GM03348 (cell line): ENCODE measurements around the gene CXXC1.
"Not testable (repeated sequence)": the region's sequence is repeated elsewhere in the genome, so short reads cannot be mapped to it uniquely, and the experiment has no call there.

Source experiments
- DNase-seq: peaks from one replicate; pipeline ENCODE4 v3.0.0; 2012; ENCODE audit warnings: low spot score

The CXXC1 gene

DNA sequence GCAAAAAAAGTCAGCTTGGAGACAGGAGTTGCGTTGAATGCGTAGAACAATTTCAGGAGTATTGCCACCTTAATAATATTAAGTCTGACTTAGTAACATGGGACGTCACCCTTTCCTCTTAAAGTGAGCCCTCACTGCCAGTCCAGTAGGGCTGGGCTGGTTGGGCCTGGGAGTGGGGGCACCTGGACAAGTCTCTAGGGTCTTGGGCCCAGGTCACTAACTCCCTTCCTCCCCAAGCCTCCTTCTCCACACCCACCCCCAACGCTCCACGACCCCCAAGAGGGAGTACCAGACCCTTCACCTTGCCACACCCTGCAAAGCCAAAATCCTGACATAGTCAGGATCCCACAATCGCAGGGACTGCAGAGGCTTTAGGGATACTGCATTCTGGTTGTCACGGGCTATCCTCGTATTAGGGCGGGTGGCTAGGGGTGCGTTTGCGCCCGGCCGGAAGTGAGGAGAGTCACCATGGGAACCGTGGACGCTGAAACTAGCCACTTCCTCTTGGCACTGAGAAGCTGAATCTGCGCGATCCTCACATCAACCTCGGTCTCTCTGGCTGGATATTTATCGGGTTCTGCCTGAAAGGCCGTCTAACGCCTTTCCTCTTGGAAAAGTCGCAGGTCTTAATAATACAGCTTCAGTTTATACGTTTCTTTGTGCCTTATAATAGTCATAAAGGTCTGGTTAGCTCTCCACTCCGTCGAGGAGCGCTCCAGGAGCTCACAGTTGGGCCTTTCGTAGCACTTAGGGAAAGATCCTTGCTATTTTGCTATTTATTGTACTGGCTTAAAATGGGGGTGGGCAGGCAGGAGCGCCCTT lies 10.3 kb upstream of the CXXC1 start:
- peak; percentile 84 for DNase-seq

DNA sequence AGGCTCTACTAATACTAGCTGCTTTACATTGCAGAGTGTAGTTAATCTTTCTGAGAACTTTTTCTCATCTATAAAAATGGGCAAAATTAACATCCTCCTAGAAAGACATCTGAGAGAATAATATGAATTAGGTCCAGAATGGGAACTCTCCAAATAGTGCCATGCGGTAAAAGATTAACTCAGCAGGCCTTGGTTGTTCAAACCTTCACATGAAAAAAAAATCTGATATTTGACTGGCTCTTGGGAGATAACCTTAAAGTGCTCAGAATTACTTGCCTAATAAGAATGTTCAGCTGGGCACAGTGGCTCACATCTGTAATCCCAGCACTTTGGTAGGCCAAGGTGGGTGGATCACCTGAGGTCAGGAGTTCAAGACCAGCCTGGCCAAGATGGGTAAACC lies 5.5 kb upstream of the CXXC1 start:
- no peak for DNase-seq

DNA sequence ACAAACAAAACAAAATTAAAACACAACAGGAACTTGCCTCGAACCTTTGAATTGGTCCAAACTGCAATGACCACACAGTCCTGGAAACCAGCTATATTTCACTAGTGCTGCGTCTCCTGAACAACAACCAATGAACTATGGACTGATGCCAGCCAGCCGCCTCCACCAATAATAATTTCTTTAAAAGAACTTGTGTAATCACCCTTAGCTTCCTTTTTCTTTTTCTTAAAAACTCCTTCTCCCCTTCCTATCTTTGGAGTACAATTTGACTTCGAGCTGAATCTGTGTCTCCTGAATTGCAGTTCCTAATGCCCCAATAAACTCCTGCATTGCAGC lies 1.6 kb upstream of the CXXC1 start:
- no peak for DNase-seq

- DNase-seq: not testable (repeated sequence)
Measured at GRCh38 chr18:50288348-50289107, 1.0 kb upstream of the CXXC1 start.

DNA sequence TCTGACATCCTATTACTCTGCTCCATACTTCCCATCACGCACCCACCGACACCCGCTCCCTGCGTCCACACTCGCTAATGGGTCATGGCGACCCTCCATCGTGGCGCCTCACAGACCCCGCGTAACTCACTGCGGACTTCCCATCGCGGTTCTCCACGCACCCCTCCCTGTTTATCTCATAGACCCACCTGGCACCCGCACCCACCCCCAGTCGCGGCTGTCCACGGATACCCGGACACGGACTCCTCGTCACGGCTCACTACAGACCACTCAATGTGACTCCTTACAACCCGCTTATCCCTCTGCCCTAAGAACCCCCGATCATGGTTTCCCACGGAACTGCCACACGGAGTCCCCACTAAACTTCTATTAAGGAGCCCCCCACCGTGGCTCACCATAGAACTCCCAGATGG lies 458 bp downstream of the CXXC1 start:
- peak; percentile 15 for DNase-seq

GRCh38 chr18:50286391-50287027 lies 983 bp downstream of the CXXC1 start:
- peak; percentile 57 for DNase-seq

GRCh38 chr18:50285631-50286321 lies 1.7 kb downstream of the CXXC1 start:
- no peak for DNase-seq

DNA sequence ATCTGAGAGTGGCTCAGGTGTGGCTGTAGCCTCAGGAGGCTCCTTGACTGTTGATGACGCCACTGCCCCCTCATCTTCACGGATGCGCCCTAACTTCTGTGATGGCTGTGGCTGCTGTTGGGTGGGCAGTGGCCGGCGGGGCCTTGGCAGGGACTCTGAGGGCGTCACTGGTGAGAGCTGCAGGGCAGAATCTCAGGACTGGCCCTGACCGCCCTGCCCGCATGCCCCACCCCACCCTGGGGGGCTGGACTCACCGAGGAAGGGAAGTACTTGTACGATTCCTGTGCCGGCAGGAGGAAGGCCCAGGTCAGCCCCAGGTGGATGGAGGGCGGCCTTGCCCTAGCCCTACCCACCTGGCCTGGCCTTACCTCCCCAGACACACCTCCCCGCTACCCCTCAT lies 2.4 kb downstream of the CXXC1 start:
- no peak for DNase-seq

DNA sequence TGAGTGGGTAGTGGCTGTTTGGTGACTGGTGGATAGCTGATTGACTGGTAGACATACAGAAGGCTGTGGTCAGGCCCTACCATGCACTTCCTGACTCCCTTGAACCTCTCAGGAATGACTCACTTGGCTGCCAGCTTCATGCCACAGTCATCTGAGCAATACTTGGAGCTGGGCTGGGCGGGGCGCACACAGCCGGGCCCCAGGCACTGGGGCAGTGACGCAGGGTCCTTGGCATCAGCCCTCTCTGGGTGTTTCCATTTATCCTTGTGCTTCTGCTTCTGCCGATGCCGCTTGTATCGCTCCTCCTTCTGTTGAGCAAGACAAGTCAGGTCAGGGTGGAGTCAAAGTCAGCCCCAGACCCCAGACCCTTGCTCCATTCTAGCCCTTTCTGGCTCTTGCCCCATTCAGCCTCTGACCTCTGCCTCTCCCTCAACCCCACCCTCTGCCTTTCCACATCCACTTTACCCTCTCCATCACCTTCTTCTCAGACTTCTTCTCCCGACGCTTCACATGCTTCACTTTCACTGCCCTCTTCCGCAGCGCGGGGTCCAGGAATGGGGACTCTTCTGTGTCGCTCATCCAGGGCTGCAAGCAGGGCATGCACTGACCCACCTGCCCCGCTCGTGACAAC lies 3.1 kb downstream of the CXXC1 start:
- DNase-seq: no peak

- no peak for DNase-seq
Measured at GRCh38 chr18:50283469-50284209, 3.9 kb downstream of the CXXC1 start.

DNA sequence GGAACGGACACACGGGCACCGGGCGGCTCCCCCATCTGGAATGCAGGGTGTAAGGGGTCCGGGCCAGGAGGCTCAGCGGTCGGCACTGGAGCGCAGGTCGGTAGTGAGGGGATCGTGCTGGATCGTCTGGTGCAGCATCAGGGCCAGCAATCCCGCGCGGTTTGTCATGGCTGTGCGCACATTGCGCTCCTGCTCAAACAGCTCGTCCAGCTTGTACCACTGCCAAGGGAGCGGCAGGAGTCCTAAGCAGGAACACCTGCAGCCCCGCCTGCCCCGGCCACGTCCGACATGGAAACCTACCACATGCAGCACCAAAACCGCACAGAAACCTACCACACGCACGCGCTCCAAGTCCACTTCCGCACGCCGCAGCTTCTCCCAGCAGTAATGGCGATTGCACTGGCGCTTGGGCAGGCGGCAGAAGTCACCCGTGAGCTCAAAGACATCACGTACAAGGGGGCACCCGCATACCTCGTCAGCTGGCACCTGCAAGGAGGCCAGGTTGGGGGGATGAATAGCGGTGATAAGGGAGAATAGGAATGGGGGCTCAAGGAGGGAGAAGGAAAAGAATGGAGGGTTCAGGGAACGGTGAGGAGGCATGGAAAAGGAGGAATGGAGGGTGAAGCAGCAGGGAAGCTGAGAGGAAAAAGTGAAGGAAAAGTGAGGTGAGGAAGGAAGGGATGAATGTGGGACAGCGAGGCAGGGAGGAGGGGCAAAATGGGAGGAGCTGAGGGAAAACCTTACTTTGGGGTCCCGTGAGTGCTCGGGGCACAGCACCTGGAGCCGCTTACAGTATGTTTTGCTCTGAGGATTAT lies 4.8 kb downstream of the CXXC1 start:
- DNase-seq: no peak

DNA sequence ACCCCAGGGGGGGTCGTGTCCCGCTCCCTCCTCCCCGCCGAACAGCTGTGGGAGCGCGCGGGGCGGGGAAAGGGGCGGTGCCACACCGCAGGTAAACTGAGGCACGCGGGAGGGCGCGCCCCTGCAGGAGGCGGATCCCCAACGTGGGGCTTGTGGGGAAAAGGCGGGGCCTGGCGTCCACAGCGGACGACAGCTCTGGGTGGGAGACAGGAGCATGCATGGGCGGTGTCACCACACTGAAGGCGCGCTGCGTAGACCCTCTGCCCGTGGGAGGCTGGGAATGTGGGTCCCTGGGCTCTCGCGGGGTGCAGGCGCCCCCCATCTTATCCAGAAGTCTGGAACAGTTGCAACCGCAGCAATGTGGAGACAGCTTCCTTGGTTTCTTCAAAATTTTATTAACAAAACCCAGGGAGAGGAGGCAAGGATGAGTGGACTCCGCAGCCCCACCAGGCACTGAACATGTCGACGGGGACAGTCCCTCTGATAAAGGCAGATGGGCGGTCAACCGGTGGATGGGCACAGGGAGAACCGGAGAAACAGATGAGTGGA lies 5.4 kb downstream of the CXXC1 start:
- no peak for DNase-seq

- DNase-seq: peak; percentile 100
Measured at GRCh38 chr18:50281295-50281971, 6.1 kb downstream of the CXXC1 start, which contains the start of gene MBD1. TSS of gene MBD1 (minus strand) at chr18:50281523. CDS start at chr18:50279992, 1,531 bp downstream.

GRCh38 chr18:50280707-50281294 lies 6.7 kb downstream of the CXXC1 start:
- DNase-seq: no peak

DNA sequence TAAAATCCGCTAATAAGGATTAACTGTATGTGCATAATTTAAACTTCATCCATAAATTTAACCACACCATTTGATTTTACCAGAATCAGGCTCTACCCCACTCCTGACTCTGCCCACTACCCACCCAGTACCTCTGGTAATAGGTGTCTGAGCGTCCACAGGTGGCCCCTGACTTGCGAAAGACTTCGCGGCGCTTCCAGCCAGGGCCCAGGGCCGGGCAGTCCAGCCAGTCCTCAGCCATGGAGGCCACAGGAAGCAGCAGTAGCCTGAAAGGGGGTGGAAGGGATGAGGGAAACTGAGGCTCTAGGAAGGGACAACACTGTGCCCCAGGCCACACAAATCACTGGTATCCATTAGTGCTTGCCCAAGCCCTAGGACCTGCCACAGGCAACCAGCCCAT lies 7.7 kb downstream of the CXXC1 start:
- DNase-seq: no peak

- DNase-seq: no peak
Measured at GRCh38 chr18:50277942-50278341, 9.6 kb downstream of the CXXC1 start.

- no peak for DNase-seq
Measured at GRCh38 chr18:50276452-50276851, 11.0 kb downstream of the CXXC1 start.

DNA sequence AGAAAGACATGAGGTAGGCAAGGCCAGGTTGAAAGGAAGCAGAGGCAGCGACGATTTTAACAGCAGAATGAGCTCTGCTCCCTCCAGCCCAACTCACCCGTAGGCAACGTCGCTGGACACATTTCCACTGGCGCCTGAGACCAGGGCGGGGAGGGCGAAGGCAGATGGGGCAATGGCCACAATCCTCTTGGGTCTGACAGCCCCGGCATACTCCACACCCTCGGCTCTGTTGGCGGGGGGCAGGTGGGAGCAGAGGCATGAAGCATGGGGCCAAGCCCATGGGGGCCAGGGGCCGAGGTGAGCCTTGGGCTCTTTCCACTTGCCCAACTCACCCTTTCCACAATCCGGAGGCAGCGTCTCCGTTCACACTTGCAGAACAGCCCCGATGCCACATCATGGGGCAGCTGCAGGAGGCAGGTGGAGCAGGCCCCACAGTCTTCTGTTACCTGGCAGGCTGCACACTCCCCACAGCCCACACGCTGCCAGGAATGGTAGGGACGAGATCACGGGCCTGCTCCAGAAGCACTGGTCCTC lies 11.9 kb downstream of the CXXC1 start:
- DNase-seq: no peak

GRCh38 chr18:50274941-50275340 lies 12.6 kb downstream of the CXXC1 start:
- no peak for DNase-seq
